ENCODE measurements around the gene HOXD10.
A peak's percentile ranks its signal among the peaks of the same experiment; 100 is the strongest.

HOXD10 gene

DNA sequence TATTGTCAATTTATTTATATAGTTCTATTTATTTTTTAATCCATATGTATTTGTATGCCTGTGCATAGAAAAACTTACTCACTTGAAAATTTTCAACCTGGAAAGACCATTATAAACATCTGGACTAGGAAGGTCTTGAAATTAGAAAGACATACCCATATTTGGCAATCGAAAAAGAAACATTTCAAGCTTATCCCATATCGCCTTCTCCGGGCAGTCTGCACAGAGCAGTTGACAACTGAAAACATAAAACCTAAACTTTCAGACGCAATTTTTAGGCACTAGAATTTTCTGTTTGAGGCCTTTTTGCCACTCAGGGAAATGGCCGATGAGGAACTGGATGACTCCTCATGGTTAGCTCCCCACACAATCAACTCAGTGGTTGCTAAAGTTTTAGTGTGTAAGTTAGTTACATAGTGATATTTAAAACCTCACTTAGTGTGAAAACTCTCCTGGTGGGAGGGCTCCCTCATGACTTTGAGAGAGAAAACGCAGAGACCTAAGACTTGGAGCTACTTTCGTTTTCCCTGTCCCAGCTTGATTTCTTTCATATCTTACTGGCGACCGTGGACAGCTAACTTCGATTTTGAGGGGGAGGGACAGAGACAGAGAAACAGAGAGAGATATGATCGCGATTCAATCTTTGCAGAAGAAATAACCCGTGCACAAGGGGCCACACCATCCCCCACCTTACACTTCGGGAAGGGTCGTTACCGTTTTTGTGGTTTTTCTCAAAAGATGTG is 20.2 kb upstream of the HOXD10 start:
- DNase-seq: no peak

DNA sequence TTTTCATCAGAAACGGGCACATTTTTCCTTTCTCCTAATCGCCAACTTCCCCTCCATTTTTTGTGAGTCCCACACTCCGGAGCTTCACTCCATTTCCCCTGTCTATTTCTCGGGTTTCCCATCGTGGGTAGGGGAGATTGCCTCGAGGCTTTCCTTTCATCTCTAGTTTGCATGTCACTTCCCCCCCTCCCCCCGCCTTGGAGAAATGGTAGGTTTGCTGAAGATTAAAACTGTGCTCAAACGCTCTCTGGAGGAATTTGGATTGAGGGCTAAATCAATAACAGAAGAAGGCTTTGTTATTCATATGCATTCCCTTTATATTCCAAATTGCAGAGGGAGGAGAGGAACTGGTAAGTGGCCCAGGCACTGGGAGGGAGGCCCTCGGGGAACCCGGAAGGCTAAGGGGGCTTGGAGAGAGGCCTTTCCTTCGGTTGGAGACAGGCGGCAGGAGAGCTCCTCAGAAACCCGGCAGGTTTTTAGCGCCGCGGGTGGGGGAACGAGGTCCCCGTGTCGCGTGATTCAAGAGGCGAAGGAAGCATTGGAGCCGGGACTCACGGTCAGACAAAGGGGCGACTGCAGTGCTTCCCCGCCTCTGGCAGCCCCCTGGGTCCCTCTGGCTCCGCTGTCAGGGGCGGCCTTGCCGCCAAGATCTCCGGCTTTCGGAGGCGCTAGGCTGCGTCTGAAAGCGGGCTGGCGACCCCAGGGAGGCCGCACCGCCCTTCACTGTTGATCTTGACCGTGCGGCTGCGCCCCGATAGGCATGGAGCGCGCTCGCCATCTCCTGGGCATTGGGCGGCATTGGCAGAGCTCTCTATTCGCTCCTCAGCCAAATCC is 19.4 kb upstream of the HOXD10 start:
- DNase-seq: peak; percentile 34 to 40

- DNase-seq: no peak
These were observed 18.7 kb upstream of the HOXD10 start for GRCh38 chr2:176097820-176098365.

GRCh38 chr2:176098366-176099158 is 18.0 kb upstream of the HOXD10 start:
- DNase-seq: no peak

DNA sequence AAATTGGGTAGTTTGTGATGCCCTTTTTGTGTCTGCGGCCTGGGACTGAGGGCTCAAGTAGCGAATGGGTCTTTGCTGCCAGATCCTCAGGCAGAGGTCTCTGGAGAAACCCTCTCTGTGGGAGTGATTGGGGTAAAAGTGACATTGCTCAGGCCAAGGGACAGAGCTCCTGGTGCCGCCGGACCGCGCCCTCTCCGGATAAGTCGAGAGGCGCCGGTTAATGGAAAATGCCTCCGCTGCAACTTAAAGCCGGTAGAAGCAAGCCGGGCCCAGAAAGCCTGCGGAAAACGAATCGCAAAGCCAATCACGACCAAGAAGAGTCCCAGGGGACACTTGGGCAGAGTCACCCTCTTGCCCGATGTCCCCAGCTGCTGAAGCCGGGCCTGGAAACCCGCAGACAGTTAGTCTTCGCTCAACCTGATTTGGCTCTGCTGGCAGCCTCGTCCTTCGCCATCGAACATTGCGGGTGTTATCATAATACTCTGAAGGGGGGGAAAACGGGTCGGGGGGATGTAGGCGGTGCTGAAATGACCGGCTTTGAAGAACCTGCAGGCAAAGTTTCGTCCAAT is 17.3 kb upstream of the HOXD10 start:
- no peak for DNase-seq

GRCh38 chr2:176099728-176100546 is 16.6 kb upstream of the HOXD10 start, which contains the start of gene HOXD12:
TSS of gene HOXD12 (plus strand) at chr2:176099795. CDS start at chr2:176099802, 7 bp downstream.
- DNase-seq: no peak

DNA sequence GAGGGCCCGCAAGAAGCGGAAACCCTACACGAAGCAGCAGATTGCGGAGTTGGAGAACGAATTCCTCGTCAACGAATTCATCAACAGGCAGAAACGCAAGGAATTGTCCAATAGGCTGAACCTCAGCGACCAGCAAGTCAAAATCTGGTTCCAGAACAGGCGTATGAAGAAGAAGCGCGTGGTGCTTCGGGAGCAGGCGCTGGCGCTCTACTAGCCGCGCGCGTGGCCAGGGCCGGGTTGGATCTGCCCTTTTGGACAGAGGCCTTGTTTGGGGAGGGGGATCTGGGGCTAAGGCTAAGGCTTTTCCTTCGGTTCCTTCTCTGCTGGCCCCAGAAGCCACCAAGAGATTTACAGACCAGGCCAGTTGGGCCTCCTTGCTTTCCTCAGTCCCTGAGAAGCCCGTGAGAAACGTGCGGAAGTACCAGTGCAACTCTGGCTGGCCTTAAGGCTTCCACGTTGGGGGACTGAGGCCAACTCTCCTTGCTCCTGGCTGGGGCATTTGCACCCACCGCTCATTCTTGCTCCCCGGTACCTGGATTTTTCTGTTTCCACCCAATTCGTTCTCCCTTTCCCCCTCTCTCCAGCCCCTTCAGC is 15.9 kb upstream of the HOXD10 start:
- no peak for DNase-seq

DNA sequence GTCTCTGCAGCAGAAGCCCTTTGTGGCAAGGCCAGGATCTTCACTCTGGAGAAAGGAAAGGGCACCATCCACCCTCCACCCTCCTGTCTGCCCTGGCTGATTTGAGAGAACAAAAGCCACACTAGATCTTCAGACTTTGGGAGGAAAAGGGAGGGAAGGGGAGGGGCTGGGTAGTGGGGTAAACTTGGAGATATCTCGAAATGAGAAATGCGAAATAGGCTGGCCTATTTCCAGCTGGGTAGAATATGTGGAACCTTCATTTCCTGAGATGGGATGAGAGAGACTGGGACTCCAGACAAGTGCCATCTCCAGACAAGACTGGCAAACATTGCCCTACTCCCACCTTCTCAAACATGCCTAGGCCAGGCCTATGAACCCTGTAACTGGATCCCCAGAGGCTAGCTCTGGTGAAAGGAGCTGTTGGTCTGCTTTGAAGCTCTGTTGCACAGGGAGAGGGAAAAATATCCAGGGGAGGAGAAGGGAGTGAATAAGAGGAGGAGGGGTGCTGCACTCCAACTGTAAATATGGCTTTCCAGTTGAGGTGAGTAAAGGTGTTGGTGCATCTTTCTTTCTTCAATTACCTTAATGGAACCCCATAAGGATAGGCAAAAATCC is 15.3 kb upstream of the HOXD10 start:
- DNase-seq: no peak

GRCh38 chr2:176101842-176102241 is 14.7 kb upstream of the HOXD10 start:
- no peak for DNase-seq

- no peak for DNase-seq
These were observed 14.2 kb upstream of the HOXD10 start for GRCh38 chr2:176102309-176102866.

GRCh38 chr2:176103194-176103593 is 13.4 kb upstream of the HOXD10 start:
- DNase-seq: no peak

DNA sequence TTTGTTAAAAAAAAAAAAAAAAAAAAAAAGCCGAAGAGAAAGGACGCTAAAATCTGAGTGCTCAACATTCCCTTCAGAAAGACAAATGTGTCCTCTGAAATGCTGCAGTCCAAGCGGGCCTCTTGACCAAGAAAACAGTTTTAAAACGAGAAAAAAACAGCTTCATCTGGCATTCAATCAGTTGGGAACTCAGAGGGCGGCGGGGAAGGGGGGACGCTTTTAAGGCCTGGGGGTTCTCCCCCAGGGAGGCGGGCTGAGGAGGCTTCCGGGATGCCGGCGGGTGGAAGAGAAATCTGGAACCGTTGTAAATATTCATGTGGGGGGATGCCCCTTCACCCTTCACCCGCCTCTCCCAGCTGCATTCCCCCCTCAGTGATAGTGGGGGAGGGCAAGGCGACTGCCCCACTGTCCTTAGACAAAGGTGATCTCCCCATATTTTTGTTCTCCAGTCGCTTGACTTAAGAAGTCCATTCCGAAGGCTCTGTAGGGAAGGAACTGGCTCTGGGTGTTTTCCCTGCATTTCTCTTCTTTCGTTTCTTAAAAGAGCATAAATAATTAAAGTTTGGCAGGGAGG is 12.7 kb upstream of the HOXD10 start:
- DNase-seq: no peak

GRCh38 chr2:176104316-176105077 is 12.1 kb upstream of the HOXD10 start:
- DNase-seq: no peak

GRCh38 chr2:176105078-176105729 is 11.4 kb upstream of the HOXD10 start:
- no peak for DNase-seq

GRCh38 chr2:176105730-176106580 is 10.6 kb upstream of the HOXD10 start:
- no peak for DNase-seq

DNA sequence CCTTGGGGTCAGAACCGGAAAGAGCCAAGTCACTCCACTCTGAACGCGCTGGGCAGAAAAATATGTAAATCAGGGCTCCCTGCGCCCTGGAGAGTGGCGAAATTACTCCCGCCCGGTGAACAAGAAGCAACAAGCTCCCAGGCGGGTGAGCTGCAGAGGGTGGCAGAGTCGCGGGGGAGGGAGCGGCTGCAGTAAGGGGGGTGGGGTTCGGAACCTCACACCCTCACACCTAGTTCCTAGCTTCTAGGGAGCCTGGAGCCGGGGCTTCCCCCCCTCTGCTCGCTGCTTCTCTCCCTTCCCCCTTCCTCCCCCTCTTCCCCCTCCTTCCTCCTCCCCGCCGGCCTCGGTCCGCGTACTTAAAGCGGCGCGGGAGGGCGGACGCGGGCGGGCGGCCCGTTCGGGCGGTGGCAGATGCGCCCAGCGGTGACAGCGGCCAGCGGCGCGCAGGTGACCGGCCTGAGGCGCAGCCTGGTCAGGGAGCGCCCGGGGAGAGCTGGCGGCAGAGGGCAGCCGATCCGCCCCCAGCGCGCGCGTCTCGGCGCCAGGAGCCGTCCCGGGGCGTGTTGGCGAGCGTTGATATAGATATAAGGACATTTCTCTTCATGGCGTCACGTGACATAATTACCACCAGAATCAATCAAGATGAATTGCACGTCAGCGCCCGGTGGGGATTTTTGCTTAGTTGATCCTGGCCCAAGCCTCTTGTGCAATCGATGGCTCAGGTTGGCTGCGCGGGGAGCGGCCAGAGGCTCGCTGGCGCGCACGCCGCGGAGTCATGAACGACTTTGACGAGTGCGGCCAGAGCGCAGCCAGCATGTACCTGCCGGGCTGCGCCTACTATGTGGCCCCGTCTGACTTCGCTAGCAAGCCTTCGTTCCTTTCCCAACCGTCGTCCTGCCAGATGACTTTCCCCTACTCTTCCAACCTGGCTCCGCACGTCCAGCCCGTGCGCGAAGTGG is 9.7 kb upstream of the HOXD10 start, which contains the start of gene HOXD11:
Gene HOXD11 (plus strand): TSS at position 700 of the 959 bp plus-strand sequence. CDS start 76 bp downstream, at position 776.
- DNase-seq: no peak
